Raji (cell line): Measurements from ENCODE around the gene PRAC2.

Source experiments
- POLR2A ChIP-seq: IDR thresholded peaks from 2 replicates; pipeline ENCODE4 v1.6.1; 2011; ENCODE audit warnings: low read depth, low read length, control low read depth; ENCODE audit not compliant: insufficient read depth

PRAC2 gene

GRCh38 chr17:48756830-48757251 is 33.9 kb downstream of the PRAC2 start:
- no peak for TF ChIP-seq POLR2A

- TF ChIP-seq POLR2A, result no peak
These were observed 34.6 kb downstream of the PRAC2 start for GRCh38 chr17:48757524-48757961.

GRCh38 chr17:48759288-48759687 is 36.3 kb downstream of the PRAC2 start:
- TF ChIP-seq POLR2A, result no peak

- no peak for TF ChIP-seq POLR2A
These were observed 37.4 kb downstream of the PRAC2 start for GRCh38 chr17:48760411-48760810.

- no peak for TF ChIP-seq POLR2A
These were observed 38.1 kb downstream of the PRAC2 start for GRCh38 chr17:48761114-48761513.

GRCh38 chr17:48767263-48767774 is 44.3 kb downstream of the PRAC2 start:
- no peak for TF ChIP-seq POLR2A

GRCh38 chr17:48769009-48769675 is 46.2 kb downstream of the PRAC2 start:
- no peak for TF ChIP-seq POLR2A

- TF ChIP-seq POLR2A, result no peak
These were observed 48.0 kb downstream of the PRAC2 start for GRCh38 chr17:48770954-48771353.

- TF ChIP-seq POLR2A, result no peak
These were observed 50.3 kb downstream of the PRAC2 start for GRCh38 chr17:48773245-48773644.
